ENCODE data around the gene DCAF17.

DNA sequence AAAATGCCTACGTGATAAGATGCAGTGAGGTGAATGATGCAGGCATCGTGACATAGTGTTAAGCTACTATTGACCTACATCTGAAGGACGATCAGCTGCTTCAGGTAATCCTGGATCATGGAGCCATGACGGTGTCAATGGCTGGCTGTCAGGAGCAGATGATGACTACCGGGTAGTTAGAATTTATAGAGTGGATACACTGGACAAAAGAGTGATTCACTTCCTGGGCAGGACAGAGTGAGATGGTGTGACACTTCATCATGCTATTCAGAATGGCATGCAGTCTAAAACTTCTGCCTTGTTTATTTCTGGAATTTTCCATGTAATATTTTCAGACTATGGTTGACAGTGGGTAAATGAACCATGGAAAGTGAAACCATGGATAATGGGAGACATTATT, 29.8 kb upstream of the DCAF17 start:
- TF ChIP-seq ARNTL (CRISPR knock-in tag; IDR thresholded peaks at IDR 0.05) (no peak), ATF6 (CRISPR knock-in tag; conservative IDR thresholded peaks at IDR 0.05) (no peak)
